Activated B cell treated with CpG ODN at 0.5 μM for 24 hours (primary cell): Measurements from ENCODE around the gene CNTN4. TPM values are rescaled to one million over a fixed set of nuclear protein-coding genes. Genes with fewer than 3 reads are reported as not detected.

Source experiments
- ATAC-seq: fragments of 200-7000 bp; cut with Tn5 transposase; one replicate; pipeline ENCODE4 v1.10.0; 2021; ENCODE audit warnings: low read depth, mild to moderate bottlenecking, moderate library complexity
- CTCF ChIA-PET: fragments of 350-600 bp; sonication (Branson Sonifier 250); formaldehyde crosslinking; loops from one replicate; lab custom pipeline; 2021; ENCODE audit warnings: antibody characterized with exemption; lab: Charles Lee
- POLR2A ChIA-PET: fragments of 350-600 bp; sonication (Branson Sonifier 250); formaldehyde crosslinking; loops from one replicate; lab custom pipeline; 2021; ENCODE audit warnings: antibody characterized with exemption; lab: Charles Lee
- DNase-seq: peaks from one replicate; pipeline ENCODE4 v3.0.0; 2022
- H3K27ac Mint-ChIP-seq: one replicate; pipeline ENCODE4 v1.8.0; 2020; ENCODE audit warnings: mixed read lengths
- H3K27me3 Mint-ChIP-seq: one replicate; pipeline ENCODE4 v1.8.0; 2021; ENCODE audit warnings: mixed read lengths
- H3K36me3 Mint-ChIP-seq: one replicate; pipeline ENCODE4 v1.8.0; 2021; ENCODE audit warnings: low read depth, mixed read lengths
- H3K4me1 Mint-ChIP-seq: one replicate; pipeline ENCODE4 v1.8.0; 2021; ENCODE audit warnings: mixed read lengths
- H3K4me3 Mint-ChIP-seq: one replicate; pipeline ENCODE4 v1.8.0; 2020; ENCODE audit warnings: mild to moderate bottlenecking, mixed read lengths
- H3K9me3 Mint-ChIP-seq: one replicate; pipeline ENCODE4 v1.8.0; 2020; ENCODE audit warnings: mixed read lengths
- CTCF ChIP-seq: fragments of 200-600 bp; IDR thresholded peaks from one replicate; pipeline ENCODE4 v1.8.0; 2022; ENCODE audit warnings: antibody characterized with exemption, mild to moderate bottlenecking
- intact Hi-C: fragments of 100-400 bp; cut with micrococcal nuclease; formaldehyde crosslinking; loops from one replicate; pipeline ENCODE4 v1.15.1; 2024
- total RNA-seq: library from RNA; stranded (reverse); gene quantifications from 2 replicates; pipeline ENCODE4 v1.2.3, GENCODE V29; 2022

The CNTN4 gene
- total RNA-seq, 1 donor from 2014 or later: not detected

DNA sequence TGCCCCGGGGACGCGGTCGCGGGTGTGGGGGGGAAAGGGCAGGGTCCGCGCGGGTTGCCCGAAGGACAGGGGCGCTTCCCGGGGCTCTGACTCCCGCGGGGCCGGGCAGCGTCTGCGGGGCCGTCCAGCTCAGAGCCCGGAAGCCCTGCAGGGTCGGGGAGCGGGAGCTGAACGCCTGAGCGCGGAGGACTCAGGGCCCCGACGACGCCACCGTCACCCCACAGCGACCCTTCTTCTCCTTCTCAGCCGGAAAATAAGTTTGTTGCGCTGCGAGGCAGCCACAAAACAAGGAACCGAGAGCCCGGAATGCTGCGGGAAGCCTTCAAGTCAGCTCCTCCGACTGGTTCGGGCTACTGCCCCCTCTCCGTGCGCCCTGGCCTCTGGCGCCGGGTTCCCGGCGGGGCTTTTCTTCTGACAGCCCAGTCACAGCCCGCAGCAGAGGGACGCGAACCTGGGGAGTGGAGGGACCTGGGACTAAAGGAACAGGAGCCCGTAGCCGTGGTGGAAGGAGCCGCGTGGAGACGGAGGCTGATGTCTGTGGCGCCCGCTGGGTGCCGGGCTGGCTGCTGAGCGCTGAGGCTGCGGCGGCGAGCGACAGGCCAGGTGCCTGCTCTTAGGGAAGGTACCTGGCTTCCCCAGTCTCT is 484 bp downstream of the CNTN4 start:
- ChIA-PET POLR2A (no interaction called here), CTCF (no interaction called here)
- Mint-ChIP-seq H3K27ac (no peak overlapping the region), H3K36me3 (no peaks in the 10 kb centered on the region), H3K9me3 (no peaks in the 10 kb centered on the region), H3K4me3 (no peak overlapping the region), H3K27me3 (peaks cover 28% of the 10 kb centered on the region), H3K4me1 (peaks cover 5% of the 10 kb centered on the region)
- ATAC-seq (no peak), DNase-seq (no peak)
- intact Hi-C loops: no loop called here
- TF ChIP-seq CTCF: no peak

DNA sequence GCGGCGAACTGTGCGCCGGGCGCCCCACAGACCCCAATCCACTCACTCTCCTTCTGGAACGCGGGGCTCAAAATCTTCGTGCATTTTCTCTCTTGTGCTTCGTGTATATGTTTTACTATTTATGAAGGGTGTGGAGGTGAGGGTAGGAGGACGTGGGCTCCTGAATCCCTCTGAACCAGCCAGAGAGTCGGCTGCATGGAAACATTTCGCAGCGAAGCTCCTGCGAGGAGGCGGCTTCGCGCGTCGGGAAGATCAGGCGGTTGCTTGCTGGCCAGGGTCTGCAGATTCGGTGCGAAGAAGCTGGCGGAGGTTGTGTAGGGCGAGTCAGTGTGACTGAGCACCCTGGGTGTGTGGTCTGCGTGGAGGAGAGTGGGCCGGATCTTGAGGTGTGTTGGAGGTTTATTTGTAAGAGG is 1.1 kb downstream of the CNTN4 start:
- intact Hi-C loops: no loop called here
- no peak overlapping the region for H3K27ac Mint-ChIP-seq
- H3K4me1 Mint-ChIP-seq: peaks cover 5% of the 10 kb centered on the region
- DNase-seq (no peak), ATAC-seq (no peak)
- H3K4me3 Mint-ChIP-seq: peak overlapping the region; percentile 15
- no peaks in the 10 kb centered on the region for H3K36me3 Mint-ChIP-seq
- H3K27me3 Mint-ChIP-seq: peaks cover 28% of the 10 kb centered on the region
- ChIA-PET CTCF (no interaction called here), POLR2A (no interaction called here)
- TF ChIP-seq CTCF: no peak
- no peaks in the 10 kb centered on the region for H3K9me3 Mint-ChIP-seq

- Mint-ChIP-seq H3K27ac (no peak overlapping the region), H3K36me3 (no peaks in the 10 kb centered on the region), H3K4me1 (no peaks in the 10 kb centered on the region), H3K27me3 (no peaks in the 10 kb centered on the region), H3K4me3 (no peak overlapping the region), H3K9me3 (peaks cover 14% of the 10 kb centered on the region)
- no peak for TF ChIP-seq CTCF
- ATAC-seq (no peak), DNase-seq (no peak)
- intact Hi-C loops: no loop called here
- ChIA-PET POLR2A (no interaction called here), CTCF (no interaction called here)
Measured at GRCh38 chr3:2106438-2106837, 7.8 kb downstream of the CNTN4 start.

- H3K9me3 Mint-ChIP-seq: peaks cover 14% of the 10 kb centered on the region
- ChIA-PET CTCF (no interaction called here), POLR2A (no interaction called here)
Measured at GRCh38 chr3:2110597-2111117, 12.0 kb downstream of the CNTN4 start.

More at GRCh38 chr3:2110597-2111117, 12.0 kb downstream of the CNTN4 start:
- ATAC-seq: no peak
- no peak for DNase-seq
- H3K27ac Mint-ChIP-seq: no peak overlapping the region
- TF ChIP-seq CTCF: no peak
- no peaks in the 10 kb centered on the region for H3K27me3 Mint-ChIP-seq
- H3K4me1 Mint-ChIP-seq: no peaks in the 10 kb centered on the region
- no peak overlapping the region for H3K4me3 Mint-ChIP-seq
- intact Hi-C loops: no loop called here
- no peaks in the 10 kb centered on the region for H3K36me3 Mint-ChIP-seq
